Esophagus muscularis mucosa (tissue), 3 donors: ENCODE results near the gene FAM186B.

Source experiments
- CTCF ChIP-seq, 3 experiments: fragments of 200-600 bp in 2 of 3; fragments of 450-650 bp in 1 of 3; sonication (generic) in 2 of 3; IDR thresholded peaks; one replicate each; pipeline ENCODE4 v1.5.1; 2017 to 2019; ENCODE audit warnings: antibody characterized with exemption in 3 of 3, mild to moderate bottlenecking in 2 of 3, moderate library complexity in 1 of 3
- POLR2A ChIP-seq: fragments of 450-650 bp; IDR thresholded peaks from one replicate; pipeline ENCODE4 v1.6.1; 2017; ENCODE audit warnings: antibody characterized with exemption, moderate library complexity, mild to moderate bottlenecking, low read depth
- POLR2AphosphoS5 ChIP-seq, 2 donors: sonication (generic); formaldehyde crosslinking; IDR thresholded peaks; one replicate each; pipeline ENCODE4 v1.6.1; 2017; ENCODE audit warnings: antibody characterized with exemption in 2 of 2

DNA sequence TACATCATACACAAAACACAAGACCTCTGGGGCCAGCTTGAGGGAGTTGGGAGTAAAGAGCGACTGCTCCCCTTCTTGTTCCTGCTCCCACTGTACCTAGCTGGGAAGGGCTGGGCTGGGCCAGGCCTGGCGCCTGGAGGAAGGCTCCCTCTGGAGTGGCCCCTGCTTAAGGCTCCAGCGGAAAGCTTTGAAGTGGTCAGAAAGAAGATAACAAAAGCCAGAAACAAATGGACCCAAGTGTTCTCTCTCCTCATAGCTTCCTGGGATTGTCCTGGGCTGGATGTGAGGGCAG is 43.2 kb upstream of the FAM186B start:
- TF ChIP-seq CTCF (IDR thresholded peaks at IDR 0.05), result no peak
- no peak for TF ChIP-seq POLR2A
- TF ChIP-seq POLR2AphosphoS5 (IDR thresholded peaks at IDR 0.05), result no peak
